Esophagus muscularis mucosa (tissue), 4 donors: Measurements from ENCODE around the gene ATP11A.

Experiments used
- CTCF ChIP-seq, 3 experiments: fragments of 200-600 bp in 2 of 3; fragments of 450-650 bp in 1 of 3; sonication (generic) in 2 of 3; IDR thresholded peaks; one replicate each; pipeline ENCODE4 v1.5.1; 2017 to 2019; ENCODE audit warnings: antibody characterized with exemption in 3 of 3, mild to moderate bottlenecking in 2 of 3, moderate library complexity in 1 of 3
- EP300 ChIP-seq: sonication (generic); formaldehyde crosslinking; IDR thresholded peaks from one replicate; pipeline ENCODE4 v1.6.1; 2017; ENCODE audit warnings: antibody characterized with exemption
- POLR2A ChIP-seq: fragments of 450-650 bp; IDR thresholded peaks from one replicate; pipeline ENCODE4 v1.6.1; 2017; ENCODE audit warnings: antibody characterized with exemption, moderate library complexity, mild to moderate bottlenecking, low read depth

GRCh38 chr13:112923962-112924361 lies 234.1 kb downstream of the ATP11A start:
- no peak for TF ChIP-seq CTCF (IDR thresholded peaks at IDR 0.05)
- no peak for TF ChIP-seq EP300
- no peak for TF ChIP-seq POLR2A
